ENCODE measurements around the gene ANKRD23.

ANKRD23 gene

GRCh38 chr2:96882906-96883305, 39.1 kb upstream of the ANKRD23 start:
- no peaks in the 10 kb centered on the region for H3K79me2 ChIP-seq (ENCODE audit: control insufficient read depth, insufficient read depth, low read length)
- no peak overlapping the region for H4K8ac ChIP-seq (ENCODE audit: low read depth, low read length)
- DNase-seq: no peak
- no peak overlapping the region for H2BK120ac ChIP-seq (ENCODE audit: low read depth, low read length)
- no CpG with 5 or more reads among the region's 8 CpGs for WGBS (ENCODE audit: extremely low coverage, insufficient coverage, low lambda C conversion rate)
- H2AK5ac ChIP-seq (ENCODE audit: low read length): peak overlapping the region; percentile 52
- no peak overlapping the region for H3K4me3 ChIP-seq (ENCODE audit: low read length)
- H3K4ac ChIP-seq (ENCODE audit: low read depth, low read length): no peak overlapping the region
- H3K27ac ChIP-seq (ENCODE audit: low read depth, low read length): no peak overlapping the region
- H3K4me2 ChIP-seq (ENCODE audit: low read length): no peak overlapping the region
- no peaks in the 10 kb centered on the region for H3K79me1 ChIP-seq (ENCODE audit: low read length)
- H3K9ac ChIP-seq (ENCODE audit: low read length): no peak overlapping the region
- peaks cover 15% of the 10 kb centered on the region for H3K4me1 ChIP-seq (ENCODE audit: control insufficient read depth, low read depth, low read length)
- no peaks in the 10 kb centered on the region for H3K27me3 ChIP-seq (ENCODE audit: insufficient read depth, low read length, poor library complexity)
- H3K23ac ChIP-seq (ENCODE audit: low read length): no peak overlapping the region
- H2BK15ac ChIP-seq (replicated peaks; ENCODE audit: low read depth): no peak overlapping the region
- no peaks in the 10 kb centered on the region for H3K36me3 ChIP-seq (ENCODE audit: control insufficient read depth, insufficient read depth, low read length)
- H3K18ac ChIP-seq (ENCODE audit: low read length): peak overlapping the region; percentile 15
- H2BK5ac ChIP-seq (ENCODE audit: low read length): peak overlapping the region; percentile 41
- H3K56ac ChIP-seq (ENCODE audit: low read length): peak overlapping the region; percentile 75
- H4K5ac ChIP-seq (ENCODE audit: low read length): no peak overlapping the region

- Histone ChIP-seq H3K4me1 (ENCODE audit: control insufficient read depth, low read depth, low read length) (peaks cover 15% of the 10 kb centered on the region), H2BK5ac (ENCODE audit: low read length) (peak overlapping the region; percentile 41), H3K79me2 (ENCODE audit: control insufficient read depth, insufficient read depth, low read length) (no peaks in the 10 kb centered on the region), H3K79me1 (ENCODE audit: low read length) (no peaks in the 10 kb centered on the region), H2BK120ac (ENCODE audit: low read depth, low read length) (peak overlapping the region; percentile 75), H3K4me2 (ENCODE audit: low read length) (no peak overlapping the region), H4K5ac (ENCODE audit: low read length) (no peak overlapping the region), H2AK5ac (ENCODE audit: low read length) (peak overlapping the region; percentile 52), H3K9ac (ENCODE audit: low read length) (peak overlapping the region; percentile 12), H3K27ac (ENCODE audit: low read depth, low read length) (peak overlapping the region; percentile 71), H4K8ac (ENCODE audit: low read depth, low read length) (no peak overlapping the region), H3K4me3 (ENCODE audit: low read length) (no peak overlapping the region), H3K18ac (ENCODE audit: low read length) (peak overlapping the region; percentile 15), H2BK15ac (replicated peaks; ENCODE audit: low read depth) (no peak overlapping the region), H3K27me3 (ENCODE audit: insufficient read depth, low read length, poor library complexity) (no peaks in the 10 kb centered on the region), H3K36me3 (ENCODE audit: control insufficient read depth, insufficient read depth, low read length) (no peaks in the 10 kb centered on the region), H3K23ac (ENCODE audit: low read length) (no peak overlapping the region), H3K56ac (ENCODE audit: low read length) (peak overlapping the region; percentile 75), H3K4ac (ENCODE audit: low read depth, low read length) (peak overlapping the region; percentile 6)
- peak; percentile 49 for DNase-seq
- no CpG with 5 or more reads among the region's 12 CpGs for WGBS (ENCODE audit: extremely low coverage, insufficient coverage, low lambda C conversion rate)
Measured at GRCh38 chr2:96882230-96882629, 38.4 kb upstream of the ANKRD23 start.

GRCh38 chr2:96881349-96882195, 37.8 kb upstream of the ANKRD23 start:
- Histone ChIP-seq H4K8ac (ENCODE audit: low read depth, low read length) (no peak overlapping the region), H2AK5ac (ENCODE audit: low read length) (no peak overlapping the region), H3K79me2 (ENCODE audit: control insufficient read depth, insufficient read depth, low read length) (no peaks in the 10 kb centered on the region), H3K36me3 (ENCODE audit: control insufficient read depth, insufficient read depth, low read length) (no peaks in the 10 kb centered on the region), H3K56ac (ENCODE audit: low read length) (peak overlapping the region; percentile 83), H3K4me1 (ENCODE audit: control insufficient read depth, low read depth, low read length) (peaks cover 17% of the 10 kb centered on the region), H3K4me2 (ENCODE audit: low read length) (peak overlapping the region; percentile 2), H2BK15ac (replicated peaks; ENCODE audit: low read depth) (no peak overlapping the region), H4K5ac (ENCODE audit: low read length) (no peak overlapping the region), H3K4ac (ENCODE audit: low read depth, low read length) (no peak overlapping the region), H3K18ac (ENCODE audit: low read length) (peak overlapping the region; percentile 0), H3K79me1 (ENCODE audit: low read length) (no peaks in the 10 kb centered on the region), H3K27ac (ENCODE audit: low read depth, low read length) (peak overlapping the region; percentile 71), H3K9ac (ENCODE audit: low read length) (peak overlapping the region; percentile 44), H3K27me3 (ENCODE audit: insufficient read depth, low read length, poor library complexity) (no peaks in the 10 kb centered on the region), H3K4me3 (ENCODE audit: low read length) (no peak overlapping the region), H2BK120ac (ENCODE audit: low read depth, low read length) (peak overlapping the region; percentile 75), H2BK5ac (ENCODE audit: low read length) (peak overlapping the region; percentile 39), H3K23ac (ENCODE audit: low read length) (no peak overlapping the region)
- WGBS (ENCODE audit: extremely low coverage, insufficient coverage, low lambda C conversion rate): no CpG with 5 or more reads among the region's 10 CpGs
- peak; percentile 94 for DNase-seq

- H3K79me2 ChIP-seq (ENCODE audit: control insufficient read depth, insufficient read depth, low read length): no peaks in the 10 kb centered on the region
- WGBS (ENCODE audit: extremely low coverage, insufficient coverage, low lambda C conversion rate): no CpG with 5 or more reads among the region's 6 CpGs
Measured at GRCh38 chr2:96880891-96881273, 37.1 kb upstream of the ANKRD23 start.

GRCh38 chr2:96879545-96880040, 35.8 kb upstream of the ANKRD23 start:
- Histone ChIP-seq H3K23ac (ENCODE audit: low read length) (no peak overlapping the region), H2BK5ac (ENCODE audit: low read length) (no peak overlapping the region), H3K4me3 (ENCODE audit: low read length) (no peak overlapping the region), H3K4me1 (ENCODE audit: control insufficient read depth, low read depth, low read length) (peaks cover 27% of the 10 kb centered on the region), H3K36me3 (ENCODE audit: control insufficient read depth, insufficient read depth, low read length) (no peaks in the 10 kb centered on the region), H3K18ac (ENCODE audit: low read length) (no peak overlapping the region), H3K79me2 (ENCODE audit: control insufficient read depth, insufficient read depth, low read length) (no peaks in the 10 kb centered on the region), H3K4me2 (ENCODE audit: low read length) (no peak overlapping the region), H2AK5ac (ENCODE audit: low read length) (no peak overlapping the region), H3K27ac (ENCODE audit: low read depth, low read length) (no peak overlapping the region), H3K56ac (ENCODE audit: low read length) (no peak overlapping the region), H2BK15ac (replicated peaks; ENCODE audit: low read depth) (no peak overlapping the region), H3K79me1 (ENCODE audit: low read length) (no peaks in the 10 kb centered on the region), H3K27me3 (ENCODE audit: insufficient read depth, low read length, poor library complexity) (no peaks in the 10 kb centered on the region), H2BK120ac (ENCODE audit: low read depth, low read length) (no peak overlapping the region), H3K4ac (ENCODE audit: low read depth, low read length) (no peak overlapping the region), H4K8ac (ENCODE audit: low read depth, low read length) (no peak overlapping the region), H4K5ac (ENCODE audit: low read length) (no peak overlapping the region), H3K9ac (ENCODE audit: low read length) (no peak overlapping the region)
- WGBS (ENCODE audit: extremely low coverage, insufficient coverage, low lambda C conversion rate): no CpG with 5 or more reads among the region's 18 CpGs
- DNase-seq: no peak

More at GRCh38 chr2:96880891-96881273, 37.1 kb upstream of the ANKRD23 start:
- H3K4me3 ChIP-seq (ENCODE audit: low read length): no peak overlapping the region
- no peak overlapping the region for H3K9ac ChIP-seq (ENCODE audit: low read length)
- no peaks in the 10 kb centered on the region for H3K79me1 ChIP-seq (ENCODE audit: low read length)
- H2BK15ac ChIP-seq (replicated peaks; ENCODE audit: low read depth): no peak overlapping the region
- H2BK5ac ChIP-seq (ENCODE audit: low read length): peak overlapping the region; percentile 42
- H3K56ac ChIP-seq (ENCODE audit: low read length): peak overlapping the region; percentile 83
- no peak for DNase-seq
- H3K4ac ChIP-seq (ENCODE audit: low read depth, low read length): no peak overlapping the region
- no peak overlapping the region for H3K18ac ChIP-seq (ENCODE audit: low read length)
- no peak overlapping the region for H3K23ac ChIP-seq (ENCODE audit: low read length)
- H3K4me2 ChIP-seq (ENCODE audit: low read length): no peak overlapping the region
- H4K5ac ChIP-seq (ENCODE audit: low read length): no peak overlapping the region
- peak overlapping the region; percentile 55 for H3K27ac ChIP-seq (ENCODE audit: low read depth, low read length)
- H3K4me1 ChIP-seq (ENCODE audit: control insufficient read depth, low read depth, low read length): peaks cover 19% of the 10 kb centered on the region
- H4K8ac ChIP-seq (ENCODE audit: low read depth, low read length): no peak overlapping the region
- peak overlapping the region; percentile 22 for H2BK120ac ChIP-seq (ENCODE audit: low read depth, low read length)
- H3K36me3 ChIP-seq (ENCODE audit: control insufficient read depth, insufficient read depth, low read length): no peaks in the 10 kb centered on the region
- no peaks in the 10 kb centered on the region for H3K27me3 ChIP-seq (ENCODE audit: insufficient read depth, low read length, poor library complexity)
- peak overlapping the region; percentile 95 for H2AK5ac ChIP-seq (ENCODE audit: low read length)
